Stimulated activated naive CD8-positive, alpha-beta T cell treated with anti-CD3 and anti-CD28 coated beads, Interleukin-15, Interleukin-2, amounts not matched to agents 100 ng/mL and 50 ng/mL, for 24 hours (primary cell): ENCODE results near the gene TRIM33.
"Not testable (repeated sequence)": the region's sequence is repeated elsewhere in the genome, so short reads cannot be mapped to it uniquely, and the experiment has no call there.

ENCODE experiments used
- H3K27ac Mint-ChIP-seq: one replicate; pipeline ENCODE4 v1.8.0; 2021; ENCODE audit warnings: mild to moderate bottlenecking, mixed read lengths
- H3K27me3 Mint-ChIP-seq: one replicate; pipeline ENCODE4 v1.8.0; 2021; ENCODE audit warnings: mixed read lengths
- H3K36me3 Mint-ChIP-seq: one replicate; pipeline ENCODE4 v1.8.0; 2021; ENCODE audit warnings: low read depth, mixed read lengths
- H3K4me1 Mint-ChIP-seq: one replicate; pipeline ENCODE4 v1.8.0; 2021; ENCODE audit warnings: low read depth, mixed read lengths
- H3K4me3 Mint-ChIP-seq: one replicate; pipeline ENCODE4 v1.8.0; 2021; ENCODE audit warnings: mild to moderate bottlenecking, mixed read lengths
- H3K9me3 Mint-ChIP-seq: one replicate; pipeline ENCODE4 v1.8.0; 2021; ENCODE audit warnings: mixed read lengths

The TRIM33 gene

DNA sequence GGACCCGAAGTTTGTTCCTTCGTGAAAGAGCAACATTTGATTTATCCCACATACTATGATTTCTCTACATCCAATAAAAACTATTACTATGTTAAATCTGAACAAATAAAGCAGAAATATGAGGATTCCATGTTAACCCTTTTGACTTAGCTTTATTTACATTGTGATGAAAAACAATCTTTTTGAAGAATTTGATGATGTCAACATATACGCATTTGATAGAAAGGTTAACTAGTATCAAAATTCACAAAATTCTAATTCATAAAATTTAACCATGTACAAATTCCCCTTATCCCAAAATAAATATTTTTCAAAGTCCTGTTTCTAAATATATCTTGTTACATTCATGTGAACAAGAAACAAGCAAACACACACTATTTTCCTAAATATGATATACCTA lies 74.2 kb downstream of the TRIM33 start:
- Mint-ChIP-seq H3K36me3 (peaks cover 42% of the 10 kb centered on the region), H3K4me3 (no peak overlapping the region), H3K27ac (no peak overlapping the region), H3K9me3 (no peaks in the 10 kb centered on the region), H3K4me1 (peaks cover 21% of the 10 kb centered on the region), H3K27me3 (no peaks in the 10 kb centered on the region)

DNA sequence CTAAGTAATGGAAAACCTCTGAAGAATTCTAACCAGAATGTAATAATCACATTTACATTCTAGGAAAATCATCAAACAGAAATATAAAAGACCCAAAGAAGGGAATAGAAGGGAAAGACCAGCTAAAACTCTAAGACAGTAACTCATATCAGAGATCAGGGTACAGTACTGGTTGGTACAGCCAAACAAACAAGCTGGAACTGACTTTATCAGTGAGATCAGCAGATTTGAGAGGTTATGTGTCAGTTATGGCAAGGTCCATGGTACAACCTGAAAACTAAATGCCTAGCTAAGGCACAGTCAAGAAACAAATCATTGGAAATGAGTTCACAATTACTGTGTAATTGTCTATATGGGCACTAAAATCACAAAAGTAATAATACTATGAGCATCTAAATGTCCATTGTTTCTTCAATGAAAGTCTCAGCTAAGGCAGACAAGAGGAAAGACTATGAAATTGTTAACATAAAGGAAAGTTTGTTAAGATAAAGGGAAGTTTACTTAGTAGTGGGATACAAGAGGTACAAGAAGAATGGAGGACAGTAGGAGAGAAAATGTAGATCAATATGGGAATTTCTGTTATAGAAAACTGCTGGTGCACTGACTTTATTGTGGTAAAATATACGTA lies 75.8 kb downstream of the TRIM33 start:
- no peak overlapping the region for H3K27ac Mint-ChIP-seq
- H3K4me1 Mint-ChIP-seq = peaks cover 21% of the 10 kb centered on the region
- no peaks in the 10 kb centered on the region for H3K9me3 Mint-ChIP-seq
- no peaks in the 10 kb centered on the region for H3K27me3 Mint-ChIP-seq
- H3K4me3 Mint-ChIP-seq = no peak overlapping the region
- peaks cover 47% of the 10 kb centered on the region for H3K36me3 Mint-ChIP-seq

DNA sequence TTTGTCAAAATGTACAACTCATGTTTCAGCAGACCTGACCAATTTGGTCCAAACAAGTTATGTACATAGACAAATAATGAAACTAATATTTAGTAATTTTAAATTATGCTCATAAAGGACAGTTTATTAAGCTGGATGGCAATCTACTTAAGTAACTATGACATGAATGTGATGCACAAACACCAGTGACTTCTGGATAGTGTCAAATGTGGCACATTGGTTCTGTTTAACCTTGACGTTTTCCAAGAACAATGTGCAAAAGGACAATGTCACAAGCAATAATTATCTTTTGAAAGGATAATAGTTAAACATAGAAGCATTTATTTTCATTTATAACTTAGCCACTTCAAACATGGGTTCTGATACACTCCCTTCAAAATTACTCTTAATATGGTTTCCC lies 80.0 kb downstream of the TRIM33 start:
- no peaks in the 10 kb centered on the region for H3K27me3 Mint-ChIP-seq
- H3K4me3 Mint-ChIP-seq = no peak overlapping the region
- H3K36me3 Mint-ChIP-seq = peaks cover 48% of the 10 kb centered on the region
- H3K9me3 Mint-ChIP-seq = no peaks in the 10 kb centered on the region
- no peak overlapping the region for H3K27ac Mint-ChIP-seq
- peaks cover 9% of the 10 kb centered on the region for H3K4me1 Mint-ChIP-seq

DNA sequence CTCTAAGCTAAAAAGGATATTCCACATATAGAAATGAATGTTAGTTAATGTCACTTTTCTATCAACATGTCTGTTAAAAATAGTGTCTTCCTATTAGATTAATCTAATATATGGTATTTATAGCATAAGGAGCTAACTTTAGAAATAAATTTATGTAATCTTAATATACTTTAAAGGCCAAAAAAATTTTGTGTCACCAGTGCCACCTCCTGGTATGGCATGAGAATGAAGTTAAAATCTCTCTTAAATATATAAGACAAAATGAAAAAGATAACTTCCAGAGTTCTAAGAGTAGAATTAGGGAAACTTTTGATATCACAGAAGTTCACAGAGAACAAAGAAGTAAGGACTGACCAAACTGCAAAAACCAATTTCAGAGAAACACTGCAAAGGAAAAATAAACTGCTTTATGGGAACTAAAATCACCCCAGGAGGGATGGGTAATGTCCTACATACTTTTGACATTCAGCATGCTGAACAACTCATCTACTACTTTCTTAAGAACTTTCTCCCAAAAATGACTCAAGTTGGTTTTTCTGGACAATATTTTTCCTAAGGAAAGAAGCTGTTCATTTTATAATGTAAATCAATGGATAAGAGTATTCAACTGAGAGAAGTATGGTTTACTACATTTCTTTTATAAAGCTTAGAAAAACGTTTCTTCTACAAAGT lies 82.8 kb downstream of the TRIM33 start:
- H3K9me3 Mint-ChIP-seq = no peaks in the 10 kb centered on the region
- H3K27me3 Mint-ChIP-seq = no peaks in the 10 kb centered on the region
- no peak overlapping the region for H3K4me3 Mint-ChIP-seq
- no peaks in the 10 kb centered on the region for H3K4me1 Mint-ChIP-seq
- H3K27ac Mint-ChIP-seq = no peak overlapping the region
- H3K36me3 Mint-ChIP-seq = peaks cover 63% of the 10 kb centered on the region

DNA sequence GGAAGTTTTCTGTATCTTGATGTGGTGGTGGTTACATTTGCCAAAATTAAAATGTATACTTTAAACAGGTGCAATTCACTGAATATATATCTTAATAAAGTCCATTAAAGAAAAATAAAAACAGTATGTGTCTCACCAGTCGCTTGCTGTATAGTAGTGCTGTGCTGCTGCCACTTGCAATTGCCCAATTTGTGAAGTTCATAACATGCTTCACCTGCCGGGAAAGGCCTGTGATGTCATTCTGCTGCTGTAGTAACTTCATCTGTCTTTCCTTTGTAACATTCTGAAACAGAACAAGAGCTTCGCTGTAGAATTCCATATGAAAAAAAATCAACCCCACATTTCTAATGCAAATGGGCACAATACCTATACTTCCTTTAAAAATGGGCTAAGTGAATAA lies 83.4 kb downstream of the TRIM33 start:
- Mint-ChIP-seq H3K27me3 (no peaks in the 10 kb centered on the region), H3K4me1 (no peaks in the 10 kb centered on the region), H3K4me3 (no peak overlapping the region), H3K9me3 (no peaks in the 10 kb centered on the region), H3K27ac (no peak overlapping the region), H3K36me3 (peaks cover 58% of the 10 kb centered on the region)

DNA sequence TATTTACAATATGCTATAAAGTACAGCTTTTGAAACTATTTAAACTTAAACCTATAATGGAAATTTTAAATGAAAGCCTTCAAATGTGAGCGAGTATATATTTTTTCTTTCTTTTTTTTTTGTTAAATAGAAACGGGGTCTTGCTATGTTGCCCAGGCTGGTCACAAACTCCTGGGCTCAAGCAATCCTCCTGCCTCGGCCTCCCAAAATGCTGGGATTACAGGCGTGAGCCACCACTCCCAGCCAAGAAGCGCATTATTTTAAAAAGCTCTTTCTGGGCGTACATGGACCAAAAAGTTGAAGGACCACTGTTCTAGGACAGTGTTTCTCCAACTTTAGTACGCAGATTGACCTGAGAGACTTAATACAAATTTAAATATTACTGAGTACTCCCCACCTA lies 87.5 kb downstream of the TRIM33 start:
- H3K4me3 Mint-ChIP-seq = no peak overlapping the region
- no peak overlapping the region for H3K27ac Mint-ChIP-seq
- H3K9me3 Mint-ChIP-seq = no peaks in the 10 kb centered on the region
- no peaks in the 10 kb centered on the region for H3K4me1 Mint-ChIP-seq
- no peaks in the 10 kb centered on the region for H3K27me3 Mint-ChIP-seq
- peaks cover 86% of the 10 kb centered on the region for H3K36me3 Mint-ChIP-seq

DNA sequence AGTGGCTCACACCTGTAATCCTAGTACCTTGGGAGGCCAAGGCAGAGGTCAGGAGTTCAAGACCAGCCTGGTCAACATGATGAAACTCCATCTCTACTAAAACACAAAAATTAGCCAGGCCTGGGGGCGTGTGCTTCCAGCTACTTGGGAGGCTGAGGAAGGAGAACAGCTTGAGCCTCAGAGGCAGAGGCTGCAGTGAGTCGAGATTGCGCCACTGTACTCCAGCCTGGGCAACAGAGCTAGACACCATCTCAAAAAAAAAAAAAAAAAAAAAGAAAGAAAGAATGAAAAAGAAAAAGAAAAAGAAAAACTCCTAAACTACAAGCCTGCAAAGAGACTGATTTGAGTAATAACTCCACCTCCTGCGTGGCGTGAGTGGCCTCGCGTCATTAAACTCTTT lies 92.1 kb downstream of the TRIM33 start:
- H3K4me1 Mint-ChIP-seq, H3K27me3 Mint-ChIP-seq, H3K27ac Mint-ChIP-seq, H3K4me3 Mint-ChIP-seq, H3K9me3 Mint-ChIP-seq: not testable (repeated sequence)
- peaks cover 81% of the 10 kb centered on the region for H3K36me3 Mint-ChIP-seq

DNA sequence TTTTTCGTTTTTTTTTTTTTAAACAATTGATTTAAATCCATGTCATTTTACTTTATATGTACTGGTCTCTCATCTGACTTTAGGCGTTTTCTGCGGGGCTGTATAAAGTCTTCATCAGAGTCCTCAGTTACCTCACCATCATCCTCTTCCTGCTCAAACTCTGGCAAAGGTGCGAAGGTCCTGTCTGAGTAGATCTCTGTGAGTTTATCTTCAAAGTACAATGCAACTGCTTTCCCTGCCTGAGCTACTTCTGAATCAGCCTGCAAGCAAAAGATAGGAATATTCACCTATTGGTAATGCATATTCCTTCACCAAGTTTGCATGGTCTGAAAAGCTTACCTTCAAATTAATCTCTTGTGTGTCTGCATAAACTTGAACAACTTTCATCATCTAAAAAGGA lies 113.4 kb downstream of the TRIM33 start:
- Mint-ChIP-seq H3K9me3 (no peaks in the 10 kb centered on the region), H3K4me1 (no peaks in the 10 kb centered on the region), H3K36me3 (peaks cover 81% of the 10 kb centered on the region), H3K4me3 (no peak overlapping the region), H3K27ac (no peak overlapping the region), H3K27me3 (no peaks in the 10 kb centered on the region)

DNA sequence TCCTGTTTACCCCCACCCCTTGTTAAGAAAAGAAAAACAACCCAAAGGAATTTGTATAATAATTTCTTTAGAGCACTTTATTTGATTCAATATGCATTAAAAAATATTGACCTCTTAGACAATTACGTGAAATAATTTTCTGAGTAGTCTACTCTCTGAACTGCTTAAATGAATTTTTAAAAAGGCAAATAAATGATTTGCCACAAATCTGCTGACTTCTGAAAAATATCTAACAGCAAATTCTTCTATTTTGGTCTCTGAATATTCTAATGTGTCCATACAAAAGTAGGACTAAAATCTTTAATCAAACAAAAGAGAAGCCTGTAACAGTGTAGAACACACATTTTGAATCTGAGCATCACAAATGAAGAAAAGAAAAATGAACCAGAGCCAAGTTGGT lies 115.1 kb downstream of the TRIM33 start:
- Mint-ChIP-seq H3K36me3 (peaks cover 81% of the 10 kb centered on the region), H3K9me3 (peaks cover 12% of the 10 kb centered on the region), H3K4me1 (no peaks in the 10 kb centered on the region), H3K4me3 (no peak overlapping the region), H3K27ac (no peak overlapping the region), H3K27me3 (no peaks in the 10 kb centered on the region)

DNA sequence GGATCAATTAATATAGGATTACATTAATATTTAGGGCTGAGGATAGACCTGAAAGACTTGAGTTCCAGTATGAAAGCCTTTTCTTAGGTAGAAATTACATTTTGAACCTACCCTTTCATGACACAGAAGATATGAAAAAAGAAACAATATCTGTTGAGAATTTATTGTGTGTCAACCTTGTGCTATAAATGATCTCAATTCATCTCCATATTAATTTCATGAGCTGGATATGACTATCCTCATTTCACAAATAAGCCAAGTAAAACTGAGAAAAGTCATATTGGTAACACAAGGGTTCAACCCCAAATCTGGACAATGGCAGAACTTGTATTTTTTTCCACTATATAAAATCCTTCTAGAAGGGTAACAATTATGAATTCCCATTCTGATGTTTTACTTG lies 120.0 kb downstream of the TRIM33 start:
- Mint-ChIP-seq H3K4me1 (no peaks in the 10 kb centered on the region), H3K27me3 (no peaks in the 10 kb centered on the region), H3K36me3 (peaks cover 62% of the 10 kb centered on the region), H3K4me3 (no peak overlapping the region), H3K27ac (no peak overlapping the region), H3K9me3 (peaks cover 26% of the 10 kb centered on the region)

DNA sequence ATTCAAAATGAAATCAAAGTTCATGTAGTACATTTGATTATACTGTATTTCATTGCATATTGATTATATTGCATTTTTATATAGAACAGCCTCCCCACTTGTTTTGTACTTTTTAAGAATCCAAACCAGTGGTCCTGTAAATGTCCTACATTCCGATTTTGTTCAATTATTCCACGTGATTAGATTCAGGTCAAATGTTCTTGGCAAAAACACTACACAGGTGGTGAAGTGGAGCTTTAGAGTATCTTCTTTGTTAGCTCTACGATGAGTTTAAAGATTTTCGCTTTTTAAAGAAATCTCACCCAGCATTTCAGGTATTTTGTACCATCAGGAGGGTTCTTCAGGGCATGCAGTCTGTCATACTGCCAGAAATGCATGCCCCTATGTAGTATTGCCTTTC lies 120.6 kb downstream of the TRIM33 start:
- Mint-ChIP-seq H3K4me1 (no peaks in the 10 kb centered on the region), H3K9me3 (peaks cover 29% of the 10 kb centered on the region), H3K27me3 (no peaks in the 10 kb centered on the region), H3K36me3 (peaks cover 59% of the 10 kb centered on the region), H3K27ac (no peak overlapping the region), H3K4me3 (no peak overlapping the region)

DNA sequence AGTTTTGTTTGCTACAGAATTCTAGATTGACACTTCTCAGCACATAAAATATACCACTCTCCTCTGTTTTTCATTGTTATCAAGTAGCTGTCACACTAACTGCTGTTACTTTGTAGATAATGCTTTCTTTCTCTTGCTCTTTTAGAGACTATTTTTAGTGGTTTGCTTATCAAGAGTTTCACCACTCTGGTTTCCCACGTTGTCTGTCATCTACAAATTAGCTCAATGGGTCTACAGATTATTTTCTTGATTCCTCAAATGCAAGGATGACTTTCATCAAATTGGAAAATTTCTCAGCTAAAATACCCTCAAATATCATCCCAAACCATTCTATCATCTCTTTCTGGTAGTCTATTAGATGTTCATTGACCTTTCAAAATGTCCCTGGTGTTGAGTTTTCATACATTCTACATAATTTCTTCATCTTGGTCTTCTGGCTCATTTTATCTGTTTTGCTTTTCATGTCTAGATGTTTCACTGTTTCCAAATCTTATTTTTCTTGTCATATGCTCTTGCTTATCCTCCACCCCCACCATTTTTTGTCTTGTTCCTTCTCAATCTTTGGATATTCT lies 122.5 kb downstream of the TRIM33 start:
- no peak overlapping the region for H3K4me3 Mint-ChIP-seq
- no peak overlapping the region for H3K27ac Mint-ChIP-seq
- H3K36me3 Mint-ChIP-seq = peaks cover 42% of the 10 kb centered on the region
- no peaks in the 10 kb centered on the region for H3K4me1 Mint-ChIP-seq
- H3K9me3 Mint-ChIP-seq = peaks cover 38% of the 10 kb centered on the region
- H3K27me3 Mint-ChIP-seq = no peaks in the 10 kb centered on the region

DNA sequence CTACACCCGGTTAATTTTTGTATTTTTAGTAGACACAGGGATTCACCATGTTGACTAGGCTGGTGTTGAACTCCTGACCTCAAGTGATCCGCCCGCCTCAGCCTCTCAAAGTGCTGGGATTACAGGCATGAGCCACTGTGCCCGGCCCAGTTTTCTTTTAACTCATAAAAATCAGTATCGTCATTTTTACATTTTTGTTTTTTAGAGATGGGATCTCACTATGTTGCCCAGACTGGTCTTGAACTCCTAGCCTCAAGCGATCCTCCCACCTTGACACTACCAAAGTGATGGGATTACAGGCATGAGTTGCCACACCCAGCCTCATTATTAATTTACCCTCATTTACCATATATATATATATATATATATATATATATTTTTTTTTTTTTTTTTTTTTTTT lies 123.4 kb downstream of the TRIM33 start:
- not testable (repeated sequence) for H3K4me1 Mint-ChIP-seq, H3K27ac Mint-ChIP-seq, H3K27me3 Mint-ChIP-seq, H3K4me3 Mint-ChIP-seq
- H3K36me3 Mint-ChIP-seq = peaks cover 36% of the 10 kb centered on the region
- peaks cover 45% of the 10 kb centered on the region for H3K9me3 Mint-ChIP-seq

DNA sequence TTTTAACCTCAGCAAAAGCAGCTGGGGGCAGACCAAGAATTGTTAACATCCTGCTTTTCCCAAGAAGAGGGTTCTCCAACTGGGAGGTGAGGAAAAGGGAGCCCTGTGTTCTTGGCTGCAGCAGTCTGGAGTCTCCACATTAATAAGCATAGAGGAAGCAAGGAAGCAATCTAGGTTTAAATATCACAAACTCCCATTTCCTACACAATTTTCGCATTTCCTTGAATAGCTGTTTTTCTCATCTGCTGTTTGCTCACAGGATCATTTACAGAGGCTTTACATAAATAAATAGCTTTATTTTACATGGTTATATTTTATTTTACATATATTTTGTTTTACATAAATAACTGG lies 124.0 kb downstream of the TRIM33 start:
- H3K27ac Mint-ChIP-seq = no peak overlapping the region
- peaks cover 30% of the 10 kb centered on the region for H3K36me3 Mint-ChIP-seq
- no peaks in the 10 kb centered on the region for H3K27me3 Mint-ChIP-seq
- H3K9me3 Mint-ChIP-seq = peaks cover 43% of the 10 kb centered on the region
- no peak overlapping the region for H3K4me3 Mint-ChIP-seq
- no peaks in the 10 kb centered on the region for H3K4me1 Mint-ChIP-seq

DNA sequence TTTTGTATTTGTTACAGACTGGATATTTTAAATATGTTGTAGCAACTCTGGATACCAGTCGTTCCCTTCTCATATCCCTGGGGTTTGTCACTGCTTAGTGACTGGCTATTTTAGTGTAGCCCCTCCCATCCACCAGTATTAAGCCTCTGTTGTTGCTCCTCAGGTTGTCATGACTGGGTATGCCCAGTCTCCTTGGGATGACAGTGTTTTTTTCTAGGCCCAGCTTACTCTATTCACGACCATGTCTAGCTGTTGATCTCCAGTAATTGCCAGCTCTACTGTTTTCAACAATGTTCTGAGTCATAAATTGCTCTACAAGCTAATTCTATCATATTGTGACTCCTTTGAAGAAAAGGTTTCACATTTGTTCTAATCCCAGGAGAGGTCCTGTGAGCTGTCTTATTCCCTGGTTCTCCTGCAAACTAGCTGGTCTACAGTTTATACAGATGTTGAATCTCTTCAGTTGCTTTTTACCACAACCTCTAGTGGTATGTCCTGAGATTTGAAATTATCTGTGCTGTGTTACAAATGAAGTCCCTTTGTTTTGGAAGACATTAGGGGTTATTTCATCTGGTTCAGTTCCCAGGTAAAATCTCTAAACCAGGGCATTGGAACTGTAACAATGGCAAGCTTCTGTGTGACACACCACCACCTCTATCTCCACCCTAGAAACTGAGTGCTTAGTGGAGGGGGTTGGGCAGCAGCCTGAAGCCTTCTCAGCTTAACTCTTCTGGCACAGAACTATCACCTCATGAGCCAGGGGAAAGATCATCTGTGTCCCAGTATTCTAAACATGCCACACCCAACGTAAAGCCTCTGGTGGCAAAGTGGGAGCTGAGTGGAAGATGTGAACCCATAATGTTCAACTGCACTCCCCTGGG lies 124.6 kb downstream of the TRIM33 start:
- Mint-ChIP-seq H3K27ac (no peak overlapping the region), H3K4me1 (no peaks in the 10 kb centered on the region), H3K4me3 (no peak overlapping the region), H3K36me3 (peaks cover 24% of the 10 kb centered on the region), H3K27me3 (no peaks in the 10 kb centered on the region), H3K9me3 (peaks cover 43% of the 10 kb centered on the region)
